Cerebellar nuclear complex (tissue), 1 donor: Measurements from ENCODE around the gene MYO1B.

Source experiments
- DNase-seq, 2 experiments: peaks; one replicate each; lab custom pipeline; 2025; lab: John Stamatoyannopoulos, UW

MYO1B gene

GRCh38 chr2:191299010-191299409 is 53.8 kb downstream of the MYO1B start:
- DNase-seq: no peak

GRCh38 chr2:191299866-191300265 is 54.7 kb downstream of the MYO1B start:
- no peak for DNase-seq

- DNase-seq: no peak
These were observed 56.8 kb downstream of the MYO1B start for GRCh38 chr2:191301971-191302370.

GRCh38 chr2:191302459-191303139 is 57.4 kb downstream of the MYO1B start:
- DNase-seq: no peak

GRCh38 chr2:191303140-191304005 is 58.2 kb downstream of the MYO1B start:
- no peak for DNase-seq

GRCh38 chr2:191304939-191305875 is 60.0 kb downstream of the MYO1B start:
- no peak for DNase-seq

- no peak for DNase-seq
These were observed 62.8 kb downstream of the MYO1B start for GRCh38 chr2:191308026-191308425.

- no peak for DNase-seq
These were observed 66.0 kb downstream of the MYO1B start for GRCh38 chr2:191311156-191311555.

- DNase-seq: no peak
These were observed 66.4 kb downstream of the MYO1B start for GRCh38 chr2:191311627-191312026.

GRCh38 chr2:191312163-191312562 is 67.0 kb downstream of the MYO1B start:
- no peak for DNase-seq

GRCh38 chr2:191312662-191313061 is 67.5 kb downstream of the MYO1B start:
- no peak for DNase-seq

GRCh38 chr2:191314697-191315364 is 69.6 kb downstream of the MYO1B start:
- DNase-seq: no peak

GRCh38 chr2:191315365-191315752 is 70.2 kb downstream of the MYO1B start:
- DNase-seq: no peak

GRCh38 chr2:191316246-191316994 is 71.2 kb downstream of the MYO1B start:
- DNase-seq: no peak

GRCh38 chr2:191318037-191318728 is 73.0 kb downstream of the MYO1B start:
- no peak for DNase-seq

- no peak for DNase-seq
These were observed 73.5 kb downstream of the MYO1B start for GRCh38 chr2:191318729-191319078.

- no peak for DNase-seq
These were observed 74.0 kb downstream of the MYO1B start for GRCh38 chr2:191319186-191319585.

GRCh38 chr2:191320881-191321280 is 75.7 kb downstream of the MYO1B start:
- DNase-seq: no peak

GRCh38 chr2:191321861-191322662 is 76.9 kb downstream of the MYO1B start:
- no peak for DNase-seq
